ENCODE data around the gene ABLIM2.
"Not testable (repeated sequence)": the region's sequence is repeated elsewhere in the genome, so short reads cannot be mapped to it uniquely, and the experiment has no call there.

The ABLIM2 gene

GRCh38 chr4:7944599-7945220 is 213.9 kb downstream of the ABLIM2 start:
- Histone ChIP-seq H3K27me3 (ENCODE audit: low read length) (no peaks in the 10 kb centered on the region), H3K9ac (ENCODE audit: low read length) (no peak overlapping the region), H4K20me1 (ENCODE audit: low read depth, low read length) (no peaks in the 10 kb centered on the region), H2AFZ (ENCODE audit: low read depth, low read length, severe bottlenecking) (no peak overlapping the region), H3K27ac (ENCODE audit: low read depth, low read length) (no peak overlapping the region), H3K9me3 (ENCODE audit: insufficient read depth, low read length) (no peaks in the 10 kb centered on the region), H3F3A (ENCODE audit: insufficient read depth) (no peaks in the 10 kb centered on the region), H3K79me2 (ENCODE audit: insufficient read depth, low read length) (no peaks in the 10 kb centered on the region), H3K36me3 (ENCODE audit: low read length) (no peaks in the 10 kb centered on the region), H3K4me2 (ENCODE audit: low read depth, low read length, poor library complexity, severe bottlenecking) (no peak overlapping the region), H3K9me2 (replicated peaks; ENCODE audit: insufficient read depth, low read length) (no peaks in the 10 kb centered on the region), H3K4me3 (ENCODE audit: insufficient read depth, low read length, poor library complexity, severe bottlenecking) (no peak overlapping the region)
- TF ChIP-seq CTCF (IDR thresholded peaks at IDR 0.05; ENCODE audit: insufficient read depth, low read length, poor library complexity, severe bottlenecking): no peak
- no peak for TF ChIP-seq EZH2phosphoT487 (conservative IDR thresholded peaks at IDR 0.05; ENCODE audit: low read length)

- not testable (repeated sequence) for H3K9me3 ChIP-seq (ENCODE audit: insufficient read depth, low read length); H3F3A ChIP-seq (ENCODE audit: insufficient read depth); H3K27ac ChIP-seq (ENCODE audit: low read depth, low read length); H3K9ac ChIP-seq (ENCODE audit: low read length); H3K36me3 ChIP-seq (ENCODE audit: low read length); H3K9me2 ChIP-seq (replicated peaks; ENCODE audit: insufficient read depth, low read length); H3K79me2 ChIP-seq (ENCODE audit: insufficient read depth, low read length); H4K20me1 ChIP-seq (ENCODE audit: low read depth, low read length); H3K4me3 ChIP-seq (ENCODE audit: insufficient read depth, low read length, poor library complexity, severe bottlenecking); H3K27me3 ChIP-seq (ENCODE audit: low read length); H3K4me2 ChIP-seq (ENCODE audit: low read depth, low read length, poor library complexity, severe bottlenecking); H2AFZ ChIP-seq (ENCODE audit: low read depth, low read length, severe bottlenecking)
These were observed 214.9 kb downstream of the ABLIM2 start for GRCh38 chr4:7943688-7944087.

- Histone ChIP-seq H3K4me3 (ENCODE audit: insufficient read depth, low read length, poor library complexity, severe bottlenecking) (no peak overlapping the region), H3K9me3 (ENCODE audit: insufficient read depth, low read length) (no peaks in the 10 kb centered on the region), H4K20me1 (ENCODE audit: low read depth, low read length) (no peaks in the 10 kb centered on the region), H3F3A (ENCODE audit: insufficient read depth) (no peaks in the 10 kb centered on the region), H2AFZ (ENCODE audit: low read depth, low read length, severe bottlenecking) (no peak overlapping the region), H3K9me2 (replicated peaks; ENCODE audit: insufficient read depth, low read length) (no peaks in the 10 kb centered on the region), H3K36me3 (ENCODE audit: low read length) (no peaks in the 10 kb centered on the region), H3K27me3 (ENCODE audit: low read length) (no peaks in the 10 kb centered on the region), H3K79me2 (ENCODE audit: insufficient read depth, low read length) (no peaks in the 10 kb centered on the region), H3K4me2 (ENCODE audit: low read depth, low read length, poor library complexity, severe bottlenecking) (no peak overlapping the region), H3K9ac (ENCODE audit: low read length) (no peak overlapping the region), H3K27ac (ENCODE audit: low read depth, low read length) (no peak overlapping the region)
- TF ChIP-seq EZH2phosphoT487 (conservative IDR thresholded peaks at IDR 0.05; ENCODE audit: low read length) (no peak), CTCF (IDR thresholded peaks at IDR 0.05; ENCODE audit: insufficient read depth, low read length, poor library complexity, severe bottlenecking) (no peak)
These were observed 215.4 kb downstream of the ABLIM2 start for GRCh38 chr4:7943211-7943610.

- no peaks in the 10 kb centered on the region for H3F3A ChIP-seq (ENCODE audit: insufficient read depth)
- TF ChIP-seq CTCF (IDR thresholded peaks at IDR 0.05; ENCODE audit: insufficient read depth, low read length, poor library complexity, severe bottlenecking): no peak
- TF ChIP-seq EZH2phosphoT487 (conservative IDR thresholded peaks at IDR 0.05; ENCODE audit: low read length): no peak
- no peak overlapping the region for H3K4me2 ChIP-seq (ENCODE audit: low read depth, low read length, poor library complexity, severe bottlenecking)
- no peaks in the 10 kb centered on the region for H3K9me2 ChIP-seq (replicated peaks; ENCODE audit: insufficient read depth, low read length)
- H2AFZ ChIP-seq (ENCODE audit: low read depth, low read length, severe bottlenecking): no peak overlapping the region
- no peak overlapping the region for H3K9ac ChIP-seq (ENCODE audit: low read length)
- no peaks in the 10 kb centered on the region for H3K9me3 ChIP-seq (ENCODE audit: insufficient read depth, low read length)
- no peaks in the 10 kb centered on the region for H4K20me1 ChIP-seq (ENCODE audit: low read depth, low read length)
- H3K4me3 ChIP-seq (ENCODE audit: insufficient read depth, low read length, poor library complexity, severe bottlenecking): no peak overlapping the region
- no peaks in the 10 kb centered on the region for H3K36me3 ChIP-seq (ENCODE audit: low read length)
- no peaks in the 10 kb centered on the region for H3K27me3 ChIP-seq (ENCODE audit: low read length)
- no peak overlapping the region for H3K27ac ChIP-seq (ENCODE audit: low read depth, low read length)
- H3K79me2 ChIP-seq (ENCODE audit: insufficient read depth, low read length): no peaks in the 10 kb centered on the region
These were observed 216.6 kb downstream of the ABLIM2 start for GRCh38 chr4:7941965-7942496.
